Stimulated activated CD4-positive, alpha-beta T cell treated with anti-CD3 and anti-CD28 coated beads, Interleukin-1b, Interleukin-23, amount 100 ng/mL, for 4 hours (primary cell): ENCODE data around the gene DPH2.

Experiments
- DNase-seq, 2 donors: peaks; one replicate each; pipeline ENCODE4 v3.0.0-alpha.2; 2020; ENCODE audit warnings: low read depth in 2 of 2

DPH2 gene

DNA sequence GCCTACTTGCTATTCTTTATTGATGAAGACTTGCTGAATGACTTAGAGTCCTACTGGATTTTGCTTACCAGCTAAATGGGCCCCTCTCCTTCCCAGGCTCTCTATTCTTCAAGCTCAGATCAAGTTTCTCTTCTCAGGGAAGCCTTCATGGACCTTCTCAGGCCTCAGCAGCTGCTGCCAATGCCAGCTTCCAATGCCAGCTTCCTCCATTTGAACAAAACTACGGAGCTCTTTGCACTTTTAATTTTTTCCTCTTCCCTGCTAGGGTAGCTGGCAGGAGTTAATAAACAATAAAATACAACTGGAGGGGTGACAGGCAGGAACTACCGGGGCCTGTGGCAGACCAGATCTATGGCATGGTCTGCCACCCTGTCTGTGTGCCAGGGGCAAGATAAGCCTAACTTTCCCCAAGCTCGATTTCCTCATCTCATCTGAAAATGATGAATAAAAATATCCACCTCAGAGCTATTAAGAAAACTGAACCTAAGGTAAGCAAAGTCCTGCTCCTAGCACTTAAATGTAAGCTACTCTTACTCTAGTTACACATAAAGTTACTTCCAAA, 24.1 kb upstream of the DPH2 start:
- DNase-seq = no peak

GRCh38 chr1:43946236-43947060, 23.4 kb upstream of the DPH2 start, which contains the start of gene IPO13:
Gene IPO13 (plus strand): TSS chr1:43946950. CDS start chr1:43947601, 651 bp downstream.
- DNase-seq = peak; percentile 92

GRCh38 chr1:43947061-43947873, 22.5 kb upstream of the DPH2 start:
- no peak for DNase-seq

DNA sequence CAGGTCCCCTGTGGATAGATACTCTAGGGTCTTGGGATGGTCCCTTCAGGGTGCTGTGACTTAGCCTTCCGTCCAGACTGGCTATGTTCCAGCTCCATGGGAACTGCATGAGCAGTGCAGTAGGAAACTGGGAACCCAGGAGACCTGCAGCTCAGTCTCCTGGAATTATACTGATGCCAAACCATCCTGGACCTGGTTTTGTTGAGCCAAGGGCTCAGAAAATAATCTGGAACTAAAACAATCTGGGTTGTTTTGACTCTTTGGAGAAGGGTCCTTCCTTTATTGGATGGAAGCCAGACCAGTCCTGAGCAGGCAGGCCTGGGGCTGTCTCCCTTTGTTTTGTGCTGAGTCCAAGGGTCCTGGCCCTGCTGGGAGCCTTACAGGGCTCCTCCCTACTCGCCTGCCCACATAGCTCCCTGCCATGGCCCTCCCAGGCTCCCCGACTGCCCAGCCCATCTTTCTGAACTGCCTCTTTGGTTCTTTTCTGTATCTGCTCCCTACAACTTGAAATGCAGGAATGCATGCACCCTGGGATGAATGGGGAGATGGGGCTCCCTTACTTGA, 21.9 kb upstream of the DPH2 start:
- no peak for DNase-seq

GRCh38 chr1:43949678-43950077, 20.1 kb upstream of the DPH2 start:
- DNase-seq = no peak

DNA sequence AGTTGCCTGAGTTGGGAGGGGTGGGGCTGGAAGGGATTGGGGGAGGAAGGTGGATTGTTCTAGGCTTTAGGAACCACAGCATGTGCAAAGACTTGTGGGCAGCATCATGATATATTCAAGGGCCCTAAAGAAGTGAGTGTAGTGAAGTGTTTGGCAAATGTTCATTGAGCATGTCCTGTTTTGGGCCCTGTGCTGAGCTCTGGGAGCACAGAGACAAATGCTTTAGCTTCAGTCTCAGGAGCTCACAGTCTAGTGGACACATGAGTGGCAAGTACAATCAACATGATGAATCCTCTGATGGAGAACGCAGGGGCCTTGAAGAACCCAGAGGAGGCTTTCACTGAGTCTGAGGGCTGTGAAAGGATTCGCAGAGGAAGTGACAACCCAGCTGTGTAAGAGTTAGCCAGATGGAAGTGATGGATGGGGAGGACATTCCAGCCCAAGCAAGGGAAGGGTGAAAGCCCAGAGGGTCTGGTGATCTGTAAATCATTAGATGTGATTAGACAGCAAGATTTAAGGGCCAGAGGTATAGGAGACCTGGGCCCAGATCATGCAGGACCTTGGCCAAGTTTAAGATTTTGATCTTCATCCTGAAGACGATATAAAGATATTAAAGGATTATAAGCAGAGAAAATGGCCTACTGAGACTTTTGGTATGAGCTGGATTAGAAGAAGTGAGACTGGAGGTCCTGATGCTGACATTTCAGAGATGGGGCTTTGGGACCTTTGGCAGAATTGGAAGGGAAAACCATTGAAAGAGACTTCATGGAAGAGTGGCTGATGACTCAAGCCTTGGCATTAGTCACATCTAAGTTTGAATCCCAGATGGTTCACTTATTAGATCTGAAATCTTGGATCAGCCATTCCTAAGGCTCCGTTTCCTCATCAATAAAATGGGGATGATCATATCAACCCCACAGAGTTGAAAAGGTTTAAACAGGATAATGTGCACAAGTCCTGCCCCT, 18.5 kb upstream of the DPH2 start:
- no peak for DNase-seq

- no peak for DNase-seq
These were observed 17.0 kb upstream of the DPH2 start for GRCh38 chr1:43952731-43953346.

GRCh38 chr1:43953361-43953760, 16.4 kb upstream of the DPH2 start:
- DNase-seq = no peak

DNA sequence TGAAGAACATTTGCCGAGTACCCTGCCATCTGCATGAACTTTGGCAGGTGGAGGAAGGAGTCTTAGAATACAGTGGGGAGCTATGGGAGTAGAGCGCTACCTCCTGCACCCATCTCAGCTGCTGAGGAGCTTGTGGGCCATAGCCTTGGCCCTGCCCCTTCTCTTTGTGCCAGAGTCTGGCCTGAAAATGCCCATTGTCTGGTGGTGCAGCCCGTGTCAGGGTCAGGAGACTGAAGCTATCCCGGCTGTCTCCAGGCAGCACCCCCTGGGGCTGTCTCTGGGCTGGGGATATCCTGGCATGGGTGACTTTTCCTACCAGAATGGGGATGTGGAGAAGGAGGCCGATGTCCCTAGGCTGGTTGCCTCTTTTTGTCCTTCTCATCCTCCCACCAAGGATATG, 15.8 kb upstream of the DPH2 start:
- no peak for DNase-seq

DNA sequence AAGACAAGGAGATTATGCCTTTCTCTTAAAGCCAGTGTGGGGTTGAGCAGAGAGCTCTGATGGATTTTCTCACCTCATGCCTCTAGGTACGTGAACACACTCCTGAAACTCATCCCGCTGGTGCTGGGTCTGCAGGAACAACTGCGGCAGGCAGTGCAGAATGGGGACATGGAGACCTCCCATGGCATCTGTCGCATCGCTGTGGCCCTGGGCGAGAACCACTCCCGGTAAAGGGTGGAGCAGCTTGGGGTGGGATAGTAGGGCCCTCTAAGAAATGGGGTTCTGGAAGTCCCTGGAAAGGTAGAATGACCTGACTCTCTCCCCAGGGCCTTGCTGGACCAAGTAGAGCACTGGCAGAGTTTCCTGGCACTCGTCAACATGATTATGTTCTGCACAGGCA, 13.6 kb upstream of the DPH2 start:
- no peak for DNase-seq

DNA sequence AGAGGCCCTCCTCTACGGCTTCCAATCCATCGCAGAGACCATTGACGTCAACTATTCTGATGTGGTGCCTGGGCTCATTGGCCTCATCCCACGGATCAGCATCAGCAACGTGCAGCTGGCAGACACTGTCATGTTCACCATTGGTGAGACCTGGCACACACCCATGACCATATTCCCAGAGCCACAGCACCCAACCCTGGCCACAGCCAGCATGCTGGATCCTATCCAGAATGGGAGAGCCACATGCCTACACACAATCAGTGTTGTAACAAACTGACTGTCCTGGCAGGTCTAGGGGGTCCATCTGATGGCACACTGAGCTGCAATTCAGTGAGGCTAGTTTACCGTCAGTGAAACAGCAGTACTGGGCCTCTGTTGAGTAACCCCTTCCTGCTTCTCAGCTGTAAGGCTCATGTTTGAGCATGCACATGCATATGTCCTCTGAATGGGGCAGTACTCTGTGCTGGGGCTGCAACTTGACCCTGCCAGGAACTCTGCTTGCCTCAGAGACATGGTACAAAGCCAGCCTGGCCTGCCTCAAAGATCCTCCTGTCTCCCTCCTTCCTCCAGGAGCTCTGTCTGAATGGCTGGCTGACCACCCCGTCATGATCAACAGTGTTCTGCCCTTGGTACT, 12.3 kb upstream of the DPH2 start:
- no peak for DNase-seq

GRCh38 chr1:43958351-43959255, 11.2 kb upstream of the DPH2 start:
- no peak for DNase-seq

DNA sequence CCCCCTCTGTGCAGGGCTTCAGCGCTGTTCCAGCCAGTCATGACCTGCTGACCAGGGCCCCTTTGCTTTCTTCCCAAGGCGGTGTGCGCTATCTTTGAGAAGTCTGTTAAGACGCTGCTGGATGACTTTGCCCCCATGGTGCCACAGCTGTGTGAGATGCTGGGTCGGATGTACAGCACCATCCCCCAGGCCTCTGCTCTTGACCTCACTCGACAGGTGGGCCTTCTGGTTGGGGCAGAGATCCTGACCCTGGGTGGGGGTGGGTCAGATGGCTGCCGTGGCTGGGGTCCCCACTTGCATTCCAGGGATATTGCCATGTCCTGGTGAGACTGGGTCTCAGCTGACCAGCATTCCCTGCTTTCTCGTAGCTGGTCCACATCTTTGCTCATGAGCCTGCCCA, 9.0 kb upstream of the DPH2 start:
- no peak for DNase-seq

DNA sequence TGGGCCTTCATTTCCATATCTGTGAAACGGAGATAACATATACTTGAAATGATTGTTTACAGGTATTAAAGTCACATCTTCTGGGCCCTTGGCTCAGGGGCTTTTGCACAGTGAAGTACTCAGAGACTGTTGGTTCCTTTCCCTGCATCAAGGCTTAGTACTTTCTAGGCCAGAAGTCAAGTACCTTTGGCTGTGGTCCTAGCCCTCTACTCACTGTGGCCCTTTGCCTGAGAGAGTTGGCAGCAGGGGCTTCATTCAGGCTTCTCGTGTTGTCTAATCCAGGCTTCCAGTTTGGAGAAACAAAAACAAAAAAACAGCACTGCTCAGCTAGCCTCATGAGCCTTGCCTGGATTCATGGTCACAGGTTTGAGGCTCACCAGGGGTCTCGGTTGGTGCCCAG, 8.1 kb upstream of the DPH2 start:
- DNase-seq = no peak

DNA sequence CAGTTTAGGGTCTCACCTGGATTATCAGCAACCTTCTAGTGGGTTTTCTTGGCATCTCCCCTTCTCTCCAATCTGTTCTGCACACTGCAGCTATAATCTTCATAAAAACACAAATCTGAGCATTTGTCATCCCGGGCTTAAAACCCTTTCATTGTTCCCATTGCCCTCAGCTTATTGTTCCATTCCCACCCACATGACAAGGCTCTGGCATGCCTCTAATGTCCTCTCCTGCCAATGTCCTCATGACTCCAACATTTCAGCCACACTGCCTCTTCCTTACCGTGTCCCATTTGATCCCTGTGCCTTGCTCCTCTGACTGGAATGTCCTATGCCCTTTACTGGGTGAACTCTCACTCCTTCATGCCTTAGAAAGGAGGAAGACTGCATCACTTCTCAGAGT, 7.5 kb upstream of the DPH2 start:
- DNase-seq = no peak

GRCh38 chr1:43963006-43963405, 6.8 kb upstream of the DPH2 start:
- DNase-seq = no peak

DNA sequence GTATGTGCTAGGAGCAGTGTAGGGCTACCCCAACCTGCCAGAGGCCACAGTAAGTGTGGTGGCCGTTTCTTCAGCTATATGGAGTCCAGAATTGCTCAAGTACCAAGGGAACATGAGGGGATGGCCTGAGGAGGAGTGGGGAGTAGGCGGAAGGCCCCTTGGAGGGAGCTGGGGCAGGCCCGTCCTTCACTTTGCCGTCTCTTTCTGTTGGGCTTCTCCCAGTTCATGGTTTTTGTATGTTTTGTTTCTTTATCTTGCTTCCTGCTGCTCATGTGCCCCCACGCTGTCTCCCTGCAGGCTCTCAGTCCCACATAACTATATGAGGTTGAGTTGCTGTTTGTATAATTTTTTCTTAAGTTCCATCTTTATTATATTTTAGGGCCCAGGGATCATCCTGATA, 5.9 kb upstream of the DPH2 start:
- no peak for DNase-seq

GRCh38 chr1:43965316-43965715, 4.5 kb upstream of the DPH2 start:
- DNase-seq = no peak

GRCh38 chr1:43968348-43968948, 1.4 kb upstream of the DPH2 start:
- no peak for DNase-seq
